Activated CD8-positive, alpha-beta T cell treated with anti-CD3 and anti-CD28 coated beads, Interleukin-2, amount 10 ng/mL, durations not matched to agents 7 days and 5 days (primary cell): Measurements from ENCODE around the gene TRAP1. TPM values are rescaled to one million over a fixed set of nuclear protein-coding genes. Genes with fewer than 3 reads are reported as not detected.

ENCODE experiments used
- ATAC-seq: fragments of 150-1000 bp; cut with Tn5 transposase; one replicate; pipeline ENCODE4 v1.10.0; 2021; ENCODE audit warnings: moderate library complexity
- CTCF ChIA-PET: fragments of 350-600 bp; sonication (Branson Sonifier 250); formaldehyde crosslinking; loops from one replicate; lab custom pipeline; 2021; ENCODE audit warnings: antibody characterized with exemption; lab: Charles Lee
- POLR2A ChIA-PET: fragments of 350-600 bp; sonication (Branson Sonifier 250); formaldehyde crosslinking; loops from one replicate; lab custom pipeline; 2021; ENCODE audit warnings: antibody characterized with exemption; lab: Charles Lee
- DNase-seq: peaks from one replicate; pipeline ENCODE4 v3.0.0-alpha.2; 2020
- H3K27ac Mint-ChIP-seq: one replicate; pipeline ENCODE4 v1.8.0; 2021; ENCODE audit warnings: mild to moderate bottlenecking, mixed read lengths
- H3K27me3 Mint-ChIP-seq: one replicate; pipeline ENCODE4 v1.8.0; 2021; ENCODE audit warnings: low read depth, mixed read lengths
- H3K36me3 Mint-ChIP-seq: one replicate; pipeline ENCODE4 v1.8.0; 2021; ENCODE audit warnings: low read depth, mixed read lengths
- H3K4me1 Mint-ChIP-seq: one replicate; pipeline ENCODE4 v1.8.0; 2021; ENCODE audit warnings: low read depth, mixed read lengths
- H3K4me3 Mint-ChIP-seq: one replicate; pipeline ENCODE4 v1.8.0; 2021; ENCODE audit warnings: mild to moderate bottlenecking, mixed read lengths
- H3K9me3 Mint-ChIP-seq: one replicate; pipeline ENCODE4 v1.8.0; 2022; ENCODE audit warnings: mixed read lengths; ENCODE audit not compliant: insufficient read depth
- total RNA-seq, 2 experiments: library from RNA; stranded (reverse); gene quantifications; one replicate each; pipeline ENCODE4 v1.2.3, GENCODE V29; 2021

The TRAP1 gene
- total RNA-seq, 2 experiments from 2014 or later = 126 to 129 TPM

GRCh38 chr16:3752984-3753383, 35.7 kb upstream of the TRAP1 start:
- no peak for DNase-seq

GRCh38 chr16:3751878-3752277, 34.6 kb upstream of the TRAP1 start:
- no peaks in the 10 kb centered on the region for H3K27me3 Mint-ChIP-seq
- H3K36me3 Mint-ChIP-seq = peaks cover 57% of the 10 kb centered on the region
- ATAC-seq = no peak
- ChIA-PET CTCF (no interaction called here), POLR2A (no interaction called here)
- H3K27ac Mint-ChIP-seq = no peak overlapping the region
- DNase-seq = no peak
- H3K4me3 Mint-ChIP-seq = no peak overlapping the region
- peaks cover 8% of the 10 kb centered on the region for H3K4me1 Mint-ChIP-seq
- no peaks in the 10 kb centered on the region for H3K9me3 Mint-ChIP-seq

More at GRCh38 chr16:3752984-3753383, 35.7 kb upstream of the TRAP1 start:
- Mint-ChIP-seq H3K9me3 (no peaks in the 10 kb centered on the region), H3K27ac (no peak overlapping the region), H3K4me3 (no peak overlapping the region), H3K4me1 (peaks cover 8% of the 10 kb centered on the region), H3K36me3 (peaks cover 59% of the 10 kb centered on the region), H3K27me3 (no peaks in the 10 kb centered on the region)
- no peak for ATAC-seq
- CTCF ChIA-PET = no interaction called here
- POLR2A ChIA-PET = no interaction called here

- ChIA-PET POLR2A (no interaction called here), CTCF (no interaction called here)
- no peak overlapping the region for H3K27ac Mint-ChIP-seq
- DNase-seq (no peak), ATAC-seq (no peak)
- H3K27me3 Mint-ChIP-seq = no peaks in the 10 kb centered on the region
- no peak overlapping the region for H3K4me3 Mint-ChIP-seq
- H3K36me3 Mint-ChIP-seq = peaks cover 59% of the 10 kb centered on the region
- no peaks in the 10 kb centered on the region for H3K9me3 Mint-ChIP-seq
- H3K4me1 Mint-ChIP-seq = peaks cover 8% of the 10 kb centered on the region
Measured at GRCh38 chr16:3748307-3748706, 31.0 kb upstream of the TRAP1 start.

- H3K9me3 Mint-ChIP-seq = no peaks in the 10 kb centered on the region
- H3K27ac Mint-ChIP-seq = peak overlapping the region; percentile 49
- peaks cover 8% of the 10 kb centered on the region for H3K4me1 Mint-ChIP-seq
- ChIA-PET CTCF (no interaction called here), POLR2A (no interaction called here)
- peaks cover 54% of the 10 kb centered on the region for H3K36me3 Mint-ChIP-seq
- no peak overlapping the region for H3K4me3 Mint-ChIP-seq
- H3K27me3 Mint-ChIP-seq = no peaks in the 10 kb centered on the region
- no peak for DNase-seq
- ATAC-seq = no peak
Measured at GRCh38 chr16:3745751-3746355, 28.5 kb upstream of the TRAP1 start.

- Mint-ChIP-seq H3K9me3 (no peaks in the 10 kb centered on the region), H3K4me1 (no peaks in the 10 kb centered on the region), H3K27me3 (no peaks in the 10 kb centered on the region), H3K36me3 (peaks cover 51% of the 10 kb centered on the region), H3K27ac (no peak overlapping the region), H3K4me3 (no peak overlapping the region)
- ATAC-seq = no peak
- POLR2A ChIA-PET = no interaction called here
- no peak for DNase-seq
- CTCF ChIA-PET = no interaction called here
Measured at GRCh38 chr16:3744018-3744417, 26.7 kb upstream of the TRAP1 start.

GRCh38 chr16:3740934-3741333, 23.6 kb upstream of the TRAP1 start:
- CTCF ChIA-PET = interaction anchor here (1.0 kb wide), 1 partner anchor 50 kb away, joined by 3 read pairs; no protein-coding TSS in a partner anchor
- ATAC-seq = no peak
- no peak overlapping the region for H3K27ac Mint-ChIP-seq
- H3K4me3 Mint-ChIP-seq = no peak overlapping the region
- no peaks in the 10 kb centered on the region for H3K27me3 Mint-ChIP-seq
- POLR2A ChIA-PET = no interaction called here
- no peak for DNase-seq
- H3K36me3 Mint-ChIP-seq = peaks cover 55% of the 10 kb centered on the region
- H3K4me1 Mint-ChIP-seq = no peaks in the 10 kb centered on the region
- no peaks in the 10 kb centered on the region for H3K9me3 Mint-ChIP-seq

- no peak for DNase-seq
- Mint-ChIP-seq H3K27me3 (no peaks in the 10 kb centered on the region), H3K4me1 (no peaks in the 10 kb centered on the region), H3K27ac (no peak overlapping the region), H3K36me3 (peaks cover 56% of the 10 kb centered on the region), H3K4me3 (no peak overlapping the region), H3K9me3 (no peaks in the 10 kb centered on the region)
- CTCF ChIA-PET = no interaction called here
- no peak for ATAC-seq
- POLR2A ChIA-PET = no interaction called here
Measured at GRCh38 chr16:3740186-3740585, 22.9 kb upstream of the TRAP1 start.

- DNase-seq (no peak), ATAC-seq (no peak)
- Mint-ChIP-seq H3K4me3 (no peak overlapping the region), H3K36me3 (peaks cover 57% of the 10 kb centered on the region), H3K4me1 (no peaks in the 10 kb centered on the region), H3K27ac (no peak overlapping the region), H3K27me3 (no peaks in the 10 kb centered on the region), H3K9me3 (no peaks in the 10 kb centered on the region)
- CTCF ChIA-PET = no interaction called here
- POLR2A ChIA-PET = no interaction called here
Measured at GRCh38 chr16:3739636-3740035, 22.3 kb upstream of the TRAP1 start.

- DNase-seq (no peak), ATAC-seq (no peak)
- Mint-ChIP-seq H3K4me3 (no peak overlapping the region), H3K4me1 (no peaks in the 10 kb centered on the region), H3K36me3 (peaks cover 57% of the 10 kb centered on the region), H3K9me3 (no peaks in the 10 kb centered on the region), H3K27ac (no peak overlapping the region), H3K27me3 (no peaks in the 10 kb centered on the region)
- ChIA-PET CTCF (interaction anchor here (1.1 kb wide), 1 partner anchor 47 kb away, joined by 3 read pairs; no protein-coding TSS in a partner anchor), POLR2A (no interaction called here)
Measured at GRCh38 chr16:3738541-3738940, 21.2 kb upstream of the TRAP1 start.

- Mint-ChIP-seq H3K36me3 (peaks cover 59% of the 10 kb centered on the region), H3K27ac (no peak overlapping the region), H3K27me3 (no peaks in the 10 kb centered on the region), H3K4me1 (no peaks in the 10 kb centered on the region), H3K9me3 (no peaks in the 10 kb centered on the region), H3K4me3 (no peak overlapping the region)
- ATAC-seq (no peak), DNase-seq (no peak)
- ChIA-PET CTCF (interaction anchor here (1.1 kb wide), 1 partner anchor 47 kb away, joined by 3 read pairs; no protein-coding TSS in a partner anchor), POLR2A (no interaction called here)
Measured at GRCh38 chr16:3738128-3738527, 20.8 kb upstream of the TRAP1 start.

GRCh38 chr16:3737181-3737580, 19.9 kb upstream of the TRAP1 start:
- Mint-ChIP-seq H3K9me3 (no peaks in the 10 kb centered on the region), H3K4me1 (no peaks in the 10 kb centered on the region), H3K36me3 (peaks cover 57% of the 10 kb centered on the region), H3K27ac (no peak overlapping the region), H3K27me3 (no peaks in the 10 kb centered on the region), H3K4me3 (no peak overlapping the region)
- DNase-seq (no peak), ATAC-seq (no peak)
- ChIA-PET POLR2A (no interaction called here), CTCF (no interaction called here)

- Mint-ChIP-seq H3K27ac (no peak overlapping the region), H3K4me1 (no peaks in the 10 kb centered on the region), H3K4me3 (no peak overlapping the region), H3K27me3 (no peaks in the 10 kb centered on the region), H3K36me3 (peaks cover 64% of the 10 kb centered on the region), H3K9me3 (no peaks in the 10 kb centered on the region)
- no peak for DNase-seq
- POLR2A ChIA-PET = no interaction called here
- CTCF ChIA-PET = no interaction called here
- no peak for ATAC-seq
Measured at GRCh38 chr16:3736116-3736515, 18.8 kb upstream of the TRAP1 start.

- no peak overlapping the region for H3K4me3 Mint-ChIP-seq
- H3K27ac Mint-ChIP-seq = no peak overlapping the region
- no peaks in the 10 kb centered on the region for H3K4me1 Mint-ChIP-seq
- no peaks in the 10 kb centered on the region for H3K27me3 Mint-ChIP-seq
- ATAC-seq (no peak), DNase-seq (no peak)
- CTCF ChIA-PET = no interaction called here
- H3K9me3 Mint-ChIP-seq = no peaks in the 10 kb centered on the region
- peaks cover 67% of the 10 kb centered on the region for H3K36me3 Mint-ChIP-seq
- POLR2A ChIA-PET = no interaction called here
Measured at GRCh38 chr16:3735541-3735940, 18.2 kb upstream of the TRAP1 start.
